ENCODE results near the gene ENTPD7. TPM values are rescaled to one million over a fixed set of nuclear protein-coding genes. Genes with fewer than 3 reads are reported as not detected.

Gene ENTPD7
- total RNA-seq, 1 experiment from 2014 or later, result 7.4 TPM

- Mint-ChIP-seq H3K27ac (ENCODE audit: unreplicated experiment) (no peak overlapping the region), H3K4me1 (ENCODE audit: low read depth, unreplicated experiment) (peaks cover 16% of the 10 kb centered on the region), H3K27me3 (ENCODE audit: unreplicated experiment) (no peaks in the 10 kb centered on the region), H3K36me3 (ENCODE audit: insufficient read depth, unreplicated experiment) (peaks cover 15% of the 10 kb centered on the region), H3K4me3 (ENCODE audit: low read depth, unreplicated experiment) (no peak overlapping the region), H3K9me3 (ENCODE audit: low read depth, unreplicated experiment) (no peaks in the 10 kb centered on the region)
- no peak for DNase-seq
- CTCF ChIA-PET, result interaction anchor here (0.6 kb wide), 1 partner anchor 10 kb away, joined by 3 read pairs; no protein-coding TSS in a partner anchor
- TF ChIP-seq CTCF (IDR thresholded peaks at IDR 0.05; ENCODE audit: unreplicated experiment), result no peak
- no TSS peak for BruUV-seq (replicated peaks)
- intact Hi-C loops (cut with micrococcal nuclease; ENCODE audit: unreplicated experiment), result no loop called here
These were observed 43.9 kb upstream of the ENTPD7 start for GRCh38 chr10:99615426-99615825.

GRCh38 chr10:99617696-99618095 lies 41.6 kb upstream of the ENTPD7 start:
- Mint-ChIP-seq H3K9me3 (ENCODE audit: low read depth, unreplicated experiment) (no peaks in the 10 kb centered on the region), H3K27me3 (ENCODE audit: unreplicated experiment) (no peaks in the 10 kb centered on the region), H3K27ac (ENCODE audit: unreplicated experiment) (no peak overlapping the region), H3K4me1 (ENCODE audit: low read depth, unreplicated experiment) (peaks cover 29% of the 10 kb centered on the region), H3K4me3 (ENCODE audit: low read depth, unreplicated experiment) (no peak overlapping the region), H3K36me3 (ENCODE audit: insufficient read depth, unreplicated experiment) (peaks cover 34% of the 10 kb centered on the region)
- intact Hi-C loops (cut with micrococcal nuclease; ENCODE audit: unreplicated experiment), result no loop called here
- no TSS peak for BruUV-seq (replicated peaks)
- no peak for DNase-seq
- no peak for TF ChIP-seq CTCF (IDR thresholded peaks at IDR 0.05; ENCODE audit: unreplicated experiment)
- CTCF ChIA-PET, result no interaction called here

- intact Hi-C loops (cut with micrococcal nuclease; ENCODE audit: unreplicated experiment), result no loop called here
- Mint-ChIP-seq H3K27me3 (ENCODE audit: unreplicated experiment) (no peaks in the 10 kb centered on the region), H3K36me3 (ENCODE audit: insufficient read depth, unreplicated experiment) (peaks cover 34% of the 10 kb centered on the region), H3K4me1 (ENCODE audit: low read depth, unreplicated experiment) (peaks cover 30% of the 10 kb centered on the region), H3K9me3 (ENCODE audit: low read depth, unreplicated experiment) (peaks cover 4% of the 10 kb centered on the region), H3K27ac (ENCODE audit: unreplicated experiment) (peak overlapping the region; percentile 29), H3K4me3 (ENCODE audit: low read depth, unreplicated experiment) (peak overlapping the region; percentile 72)
- DNase-seq, result no peak
- no TSS peak for BruUV-seq (replicated peaks)
- no peak for TF ChIP-seq CTCF (IDR thresholded peaks at IDR 0.05; ENCODE audit: unreplicated experiment)
- CTCF ChIA-PET, result interaction anchor here (1.2 kb wide), 2 partner anchors 183 to 189 kb away, joined by 3 read pairs; partner anchors contain the start of gene GOT1
These were observed 40.1 kb upstream of the ENTPD7 start for GRCh38 chr10:99619090-99619800.

GRCh38 chr10:99619851-99620710 lies 39.2 kb upstream of the ENTPD7 start, which contains the start of gene SLC25A28:
Gene SLC25A28 (minus strand): TSS chr10:99620439. CDS start chr10:99620335, 104 bp downstream.
- CTCF ChIA-PET, result interaction anchor here (0.6 to 1.2 kb wide), 4 partner anchors 61 to 190 kb away, joined by 3 to 5 read pairs (median 3); partner anchors contain the start of gene GOT1
- TF ChIP-seq CTCF (IDR thresholded peaks at IDR 0.05; ENCODE audit: unreplicated experiment), result no peak
- H3K27me3 Mint-ChIP-seq (ENCODE audit: unreplicated experiment), result no peaks in the 10 kb centered on the region
- BruUV-seq (replicated peaks), result no TSS peak
- H3K27ac Mint-ChIP-seq (ENCODE audit: unreplicated experiment), result peak within 1 kb of the TSS; percentile 95
- H3K4me1 Mint-ChIP-seq (ENCODE audit: low read depth, unreplicated experiment), result peaks cover 30% of the 10 kb centered on the region
- peaks cover 34% of the 10 kb centered on the region for H3K36me3 Mint-ChIP-seq (ENCODE audit: insufficient read depth, unreplicated experiment)
- peaks cover 4% of the 10 kb centered on the region for H3K9me3 Mint-ChIP-seq (ENCODE audit: low read depth, unreplicated experiment)
- peak; percentile 91 for DNase-seq
- H3K4me3 Mint-ChIP-seq (ENCODE audit: low read depth, unreplicated experiment), result peak within 1 kb of the TSS; percentile 72
- intact Hi-C loops (cut with micrococcal nuclease; ENCODE audit: unreplicated experiment), result no loop called here
